Amniotic stem cell (primary cell): ENCODE results near the gene CPNE5.
"Not testable (repeated sequence)": the region's sequence is repeated elsewhere in the genome, so short reads cannot be mapped to it uniquely, and the experiment has no call there.

Experiments used
- DNase-seq: peaks from one replicate; lab custom pipeline; 2025; lab: John Stamatoyannopoulos, UW

CPNE5 gene

DNA sequence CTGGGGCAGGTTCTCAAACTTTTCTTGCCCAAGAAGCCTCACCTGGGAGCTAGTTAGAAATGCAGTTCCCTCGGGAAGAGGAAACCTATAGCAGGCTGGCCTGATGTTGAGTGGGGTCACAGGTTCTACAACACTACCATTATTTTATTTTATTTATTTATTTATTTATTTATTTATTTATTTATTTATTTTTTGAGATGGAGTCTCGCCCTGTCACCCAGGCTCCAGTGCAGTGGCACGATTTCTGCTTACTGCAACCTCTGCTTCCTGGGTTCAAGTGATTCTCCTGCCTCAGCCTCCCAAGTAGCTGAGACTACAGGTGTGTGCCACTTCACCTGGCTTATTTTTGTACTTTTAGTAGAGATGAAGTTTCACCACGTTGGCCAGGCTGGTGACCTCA lies 115.3 kb downstream of the CPNE5 start:
- not testable (repeated sequence) for DNase-seq

DNA sequence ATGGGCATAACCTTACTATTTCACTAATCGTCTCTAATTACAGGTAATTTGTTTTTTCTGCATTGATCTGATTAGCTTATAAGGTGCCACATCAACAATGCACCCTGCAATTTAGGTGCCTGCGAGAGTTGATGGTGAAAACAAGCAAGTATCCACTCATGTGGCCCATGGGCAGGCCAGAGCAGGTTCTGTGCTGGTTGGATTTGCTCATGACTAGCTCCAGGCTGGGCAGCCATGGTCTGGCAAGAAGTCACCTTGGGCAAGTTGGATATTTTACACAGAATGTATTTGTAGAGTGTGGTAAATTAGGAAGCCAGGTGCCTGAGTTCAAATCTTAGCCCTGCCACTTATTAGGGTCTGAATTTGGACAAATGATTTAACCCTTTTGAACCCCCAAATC lies 116.4 kb downstream of the CPNE5 start:
- no peak for DNase-seq

DNA sequence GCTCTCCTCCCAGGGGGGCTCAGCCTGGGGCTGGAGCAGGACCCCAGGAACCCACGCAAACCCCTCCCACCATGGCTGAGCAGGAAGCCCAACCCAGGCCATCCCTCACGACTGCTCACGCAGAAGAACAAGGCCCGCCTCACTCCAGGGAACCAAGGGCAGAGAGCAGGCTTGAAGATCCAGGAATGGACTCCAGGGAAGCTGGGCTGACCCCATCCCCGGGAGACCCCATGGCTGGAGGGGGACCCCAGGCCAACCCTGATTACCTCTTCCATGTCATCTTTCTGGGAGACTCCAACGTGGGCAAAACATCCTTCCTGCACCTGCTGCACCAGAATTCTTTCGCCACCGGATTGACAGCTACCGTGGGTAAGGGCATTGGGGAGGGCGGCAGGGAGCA lies 116.9 kb downstream of the CPNE5 start:
- DNase-seq, result no peak

DNA sequence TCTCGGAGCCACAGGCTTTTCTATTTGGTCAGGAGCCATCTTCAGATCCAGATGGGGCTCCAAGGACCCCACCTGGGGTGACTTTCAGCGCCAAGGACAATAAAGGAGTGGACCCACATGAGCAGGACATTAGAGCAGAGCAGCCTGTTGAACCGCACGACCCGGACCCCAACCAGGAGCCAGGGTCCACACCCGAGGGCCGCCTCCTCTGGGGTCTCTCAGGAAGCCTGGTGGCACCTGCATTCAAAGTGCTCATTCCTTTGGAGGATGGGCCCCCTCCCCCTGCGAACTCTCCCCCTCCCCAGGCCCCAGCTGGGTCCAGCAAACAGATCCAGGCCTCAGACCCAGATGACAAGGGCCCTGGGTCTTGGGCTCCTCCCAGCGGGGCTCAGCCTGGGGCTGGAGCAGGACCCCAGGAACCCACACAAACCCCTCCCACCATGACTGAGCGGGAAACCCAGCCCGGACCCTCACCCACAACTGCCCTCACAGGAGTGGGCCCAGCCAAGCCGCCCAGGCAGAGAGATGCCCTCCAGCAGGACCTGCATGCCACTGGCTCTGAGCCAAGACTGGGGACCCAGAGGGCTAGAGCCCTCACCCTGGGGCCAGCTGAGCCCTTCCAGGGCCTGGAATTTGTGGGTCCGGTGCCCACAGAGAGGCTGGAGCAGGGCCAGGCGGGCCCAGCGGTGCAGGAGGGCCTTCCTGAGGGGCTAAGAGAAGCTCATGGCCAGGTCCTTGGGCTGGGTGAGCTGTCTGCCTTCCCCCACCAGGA lies 117.7 kb downstream of the CPNE5 start:
- no peak for DNase-seq

DNA sequence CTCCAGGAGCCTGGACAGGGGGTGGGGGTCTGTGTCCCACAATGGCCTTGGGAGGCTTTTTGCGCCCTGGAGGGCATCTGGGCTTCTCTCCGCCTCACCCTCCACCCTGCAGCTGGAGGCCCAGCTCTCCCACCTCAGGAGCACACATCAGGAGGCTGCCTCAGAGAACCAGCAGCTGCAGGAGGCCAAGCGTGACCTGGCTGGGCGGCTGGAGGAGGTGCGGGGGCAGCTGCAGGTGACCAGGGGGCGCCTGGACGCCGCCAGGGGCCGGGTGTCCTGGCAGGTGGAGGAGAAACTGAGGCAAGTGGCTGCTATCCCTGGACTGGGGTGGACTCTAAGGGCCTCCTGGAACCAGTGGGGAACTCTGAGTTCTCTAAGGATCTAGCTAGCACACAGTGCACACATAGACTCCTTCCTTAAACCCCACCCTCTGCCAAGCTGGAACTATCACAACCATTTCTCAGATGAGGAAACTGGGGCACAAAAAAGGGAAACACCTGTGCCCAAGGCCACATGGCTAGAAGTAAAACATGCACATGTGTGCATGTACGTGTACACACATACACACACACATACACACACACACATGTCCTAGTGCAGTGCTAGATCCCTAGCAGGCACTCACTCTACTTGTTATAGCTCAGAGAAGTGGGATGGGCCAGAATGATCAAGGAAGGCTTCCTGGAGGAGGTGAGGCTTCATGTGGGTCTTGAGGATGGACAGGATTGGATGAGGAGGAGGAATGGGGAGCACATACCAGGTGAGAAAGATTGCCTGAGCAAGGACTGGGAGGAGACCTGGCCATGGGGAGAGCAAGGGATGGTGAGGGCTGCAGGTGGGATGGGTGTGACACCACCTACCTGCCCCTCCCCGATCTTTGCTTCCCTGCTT lies 118.7 kb downstream of the CPNE5 start:
- no peak for DNase-seq

DNA sequence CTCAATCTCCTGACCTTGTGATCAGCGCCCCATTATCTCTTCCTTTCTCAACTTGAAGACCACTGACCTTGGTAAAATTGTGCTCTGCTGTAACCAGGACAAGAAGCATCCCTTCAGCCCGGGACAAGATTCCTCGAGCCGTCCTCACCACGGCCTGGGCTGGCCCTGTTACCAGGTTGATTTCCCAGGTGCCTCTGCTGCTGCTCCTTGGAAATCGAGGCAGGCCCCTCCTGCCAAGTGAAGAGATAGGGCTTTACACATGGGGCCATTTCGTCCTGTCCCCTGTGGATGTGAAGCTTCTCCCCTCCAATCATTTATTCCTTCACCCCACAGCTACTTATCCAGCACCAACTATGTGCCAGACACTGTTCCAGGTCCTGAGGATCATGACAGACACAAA lies 120.1 kb downstream of the CPNE5 start:
- DNase-seq, result no peak

DNA sequence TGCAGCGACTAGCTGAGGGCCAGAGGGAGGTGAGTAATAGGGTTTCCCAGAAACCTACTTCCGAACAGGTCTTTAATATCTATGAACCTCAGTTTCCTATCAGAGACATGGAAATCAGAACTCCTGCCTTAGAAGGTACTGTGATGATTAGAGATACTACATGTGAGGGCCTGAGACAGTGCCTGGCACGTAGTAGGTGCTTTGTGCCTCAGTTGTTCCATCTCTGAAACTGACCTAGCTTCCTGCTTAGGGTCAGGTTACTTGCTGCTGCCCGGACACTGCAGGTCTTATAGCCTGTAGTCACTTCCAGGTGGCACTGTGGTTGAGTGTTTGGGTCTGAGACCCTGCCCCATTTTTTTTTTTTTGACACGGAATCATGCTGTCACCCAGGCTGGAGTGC lies 120.7 kb downstream of the CPNE5 start:
- DNase-seq, result no peak

DNA sequence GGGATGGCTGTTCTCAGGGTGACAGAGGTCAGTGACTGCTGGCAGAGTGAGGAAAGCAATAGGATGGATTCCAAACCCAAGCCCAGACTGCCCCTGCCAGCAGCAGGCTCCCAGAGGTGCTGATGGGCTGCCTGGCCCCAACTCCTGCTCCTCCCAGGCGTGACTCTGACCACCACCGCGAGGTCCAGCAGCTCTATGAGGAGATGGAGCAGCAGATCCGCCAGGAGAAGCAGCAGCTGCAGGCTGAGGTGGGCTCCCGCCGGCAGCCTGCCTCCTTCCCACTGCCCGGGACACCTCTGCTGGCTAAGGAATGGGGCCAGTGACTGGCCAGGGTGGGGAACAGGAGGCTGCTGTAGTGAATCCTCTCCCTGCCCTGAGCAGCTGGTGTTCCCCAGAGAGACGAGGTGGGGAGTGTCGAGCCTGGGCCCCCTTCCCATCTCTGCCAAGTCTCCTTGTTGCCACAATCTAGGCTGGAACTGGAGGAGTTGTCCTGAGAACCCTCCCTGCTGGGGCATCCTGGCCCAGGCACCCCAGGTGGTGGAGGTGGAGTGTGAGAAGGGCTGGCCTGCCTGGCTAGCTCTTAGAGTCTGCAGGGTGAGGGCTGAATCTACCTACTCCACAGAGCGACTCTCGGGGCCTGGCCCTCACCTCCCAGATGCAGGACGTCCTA lies 121.2 kb downstream of the CPNE5 start:
- DNase-seq, result no peak

DNA sequence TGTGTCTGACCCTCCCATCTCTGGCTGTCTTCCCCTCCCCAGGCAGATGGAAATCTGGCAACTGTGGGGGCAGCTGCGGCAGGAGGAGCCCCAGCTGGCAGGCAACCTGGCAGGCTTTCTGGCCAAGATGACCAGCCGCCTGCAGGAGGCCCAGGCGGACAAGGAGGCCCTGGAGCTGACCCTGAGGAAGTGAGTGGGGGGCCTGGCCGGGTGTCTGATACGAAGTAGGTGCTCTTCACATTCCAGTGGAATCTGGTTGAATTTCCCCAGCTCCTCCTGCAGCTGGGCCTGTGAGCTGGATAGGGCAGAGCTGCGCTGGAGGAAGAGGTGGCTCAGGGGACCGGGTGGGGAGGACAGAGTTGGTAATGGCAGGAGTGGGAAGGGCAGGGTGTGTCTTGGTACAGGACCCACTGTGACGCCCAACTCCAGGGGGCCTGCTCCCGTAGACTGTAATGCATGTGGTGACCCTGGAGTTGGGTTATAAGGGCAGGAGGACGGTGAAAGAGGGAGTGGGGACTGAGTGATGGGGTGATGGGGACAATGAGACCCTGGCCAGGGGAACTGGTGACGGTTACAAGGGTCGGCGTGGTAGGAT lies 121.9 kb downstream of the CPNE5 start:
- DNase-seq, result no peak

DNA sequence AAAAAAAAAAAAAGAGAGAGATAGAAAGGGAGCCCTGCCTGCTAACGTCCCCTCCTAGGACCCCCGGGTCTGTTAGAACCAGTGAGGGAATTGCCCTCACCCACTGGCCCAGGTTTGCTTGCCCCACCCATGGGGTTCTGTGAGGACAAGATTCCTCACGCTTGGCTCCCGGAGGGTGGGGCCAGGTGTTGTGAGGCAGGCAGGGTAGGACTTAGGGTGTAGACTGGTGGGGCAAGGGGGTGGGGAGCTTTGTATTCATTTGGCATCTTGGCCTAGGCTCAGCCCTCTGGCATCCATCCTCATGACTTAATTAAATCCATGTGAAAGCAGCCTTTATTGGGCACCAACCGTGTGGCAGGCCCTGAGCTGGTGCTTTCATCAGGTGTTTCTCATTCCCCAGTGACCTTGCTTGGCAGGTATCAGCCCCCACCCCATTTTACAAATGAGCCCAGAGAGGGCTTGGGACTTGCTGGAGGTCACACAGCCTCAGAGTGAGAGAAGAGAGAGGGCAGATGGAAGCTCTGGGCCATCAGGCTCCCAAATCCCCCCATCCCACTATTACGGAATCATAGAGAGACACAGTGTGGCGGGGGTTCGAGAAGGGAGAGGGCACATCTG lies 122.7 kb downstream of the CPNE5 start:
- DNase-seq, result no peak

DNA sequence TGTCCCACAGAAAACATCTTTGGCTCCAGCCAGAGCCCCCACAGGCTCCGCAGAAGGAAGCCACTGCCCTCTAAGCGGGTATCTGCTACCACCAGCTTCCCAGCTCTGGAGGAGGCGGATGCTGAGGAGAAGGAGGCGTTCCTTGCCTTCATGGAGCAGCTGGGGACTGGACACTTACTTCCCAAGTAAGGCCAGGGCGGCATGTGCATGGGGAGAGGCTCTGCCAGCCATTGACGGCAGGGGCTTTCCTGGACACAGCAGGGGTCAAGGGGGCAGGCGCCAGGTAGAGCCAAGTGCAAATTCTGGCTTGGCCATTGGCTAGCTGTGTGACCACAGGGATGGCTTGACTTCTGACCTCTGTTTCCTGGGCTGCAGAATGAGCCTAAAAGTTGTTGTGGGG lies 123.8 kb downstream of the CPNE5 start:
- DNase-seq, result no peak

DNA sequence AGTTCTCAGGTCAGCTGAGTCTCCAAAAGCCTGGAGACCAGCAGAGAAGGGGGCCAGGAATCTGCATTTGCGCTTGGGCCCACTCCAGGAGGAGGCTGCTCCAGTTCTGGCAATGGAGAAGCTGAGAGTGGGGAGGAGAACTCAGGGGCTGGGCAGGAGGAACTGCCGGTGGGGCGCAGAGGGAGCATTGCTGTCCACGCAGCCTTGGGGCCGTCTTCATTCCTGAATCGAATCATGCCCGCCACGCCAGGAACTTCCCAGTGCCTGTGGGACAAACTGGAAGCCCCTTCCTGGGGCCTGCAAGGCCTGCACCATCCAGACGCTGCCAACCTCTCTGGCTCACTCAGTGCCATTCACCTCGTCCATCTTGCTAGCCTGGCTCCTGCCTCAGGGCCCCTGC lies 124.7 kb downstream of the CPNE5 start:
- no peak for DNase-seq

DNA sequence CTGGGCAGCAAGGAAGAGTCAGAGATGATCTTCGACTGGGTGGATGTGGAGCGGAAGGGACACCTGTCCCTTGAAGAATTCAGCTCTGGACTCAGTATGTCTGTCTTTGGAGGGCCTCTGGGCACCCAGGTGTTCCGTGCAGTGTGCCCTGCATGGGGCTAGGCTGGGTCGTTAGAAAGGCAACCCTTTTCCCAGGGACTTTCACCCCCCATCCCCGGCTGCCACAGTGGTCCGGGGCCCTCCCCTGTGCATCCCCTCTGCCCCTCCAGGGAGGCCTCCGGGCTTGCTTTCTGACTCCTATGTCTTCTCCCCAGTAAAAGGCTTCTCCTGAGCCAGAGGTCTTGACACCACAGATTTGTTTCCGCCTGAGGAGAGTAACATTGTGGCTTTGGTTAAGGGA lies 125.4 kb downstream of the CPNE5 start:
- no peak for DNase-seq

DNA sequence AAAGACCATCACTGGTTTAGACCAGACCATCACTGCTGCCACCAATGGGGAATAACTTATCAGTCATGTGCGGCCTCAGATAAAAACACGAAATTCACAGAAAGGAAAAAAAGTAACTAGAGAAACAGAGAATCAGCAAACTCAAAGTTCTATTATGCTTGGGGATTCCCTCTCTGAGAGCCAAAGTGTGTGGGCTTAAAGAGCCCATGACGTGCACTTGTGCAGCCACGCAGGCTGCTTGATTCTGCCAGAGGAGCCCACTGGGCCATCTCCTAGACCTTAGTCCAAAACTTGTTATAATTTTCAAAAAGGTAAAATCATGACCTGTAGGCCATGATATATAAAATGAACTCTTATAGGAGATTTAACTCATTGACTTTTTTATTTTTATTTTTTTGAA lies 126.4 kb downstream of the CPNE5 start:
- no peak for DNase-seq

DNA sequence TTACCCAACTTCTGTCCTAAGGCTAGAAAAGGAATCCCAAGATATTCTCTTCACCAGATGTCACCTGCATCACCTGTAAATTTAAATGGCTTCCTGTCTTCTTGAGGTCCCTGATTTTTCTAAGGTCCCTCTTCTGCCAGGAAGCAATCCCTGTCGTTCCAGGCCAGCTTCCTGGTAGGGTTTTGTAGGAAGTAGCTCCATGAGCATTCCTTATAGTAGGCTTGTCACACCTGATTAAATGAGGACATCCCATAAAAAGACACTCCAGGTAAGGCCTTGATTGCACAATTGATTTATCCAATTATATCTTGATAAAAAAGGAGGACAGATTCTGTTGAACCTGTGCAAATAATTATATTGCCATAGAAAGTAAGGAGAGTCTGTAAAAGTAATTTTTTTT lies 132.9 kb downstream of the CPNE5 start:
- no peak for DNase-seq

DNA sequence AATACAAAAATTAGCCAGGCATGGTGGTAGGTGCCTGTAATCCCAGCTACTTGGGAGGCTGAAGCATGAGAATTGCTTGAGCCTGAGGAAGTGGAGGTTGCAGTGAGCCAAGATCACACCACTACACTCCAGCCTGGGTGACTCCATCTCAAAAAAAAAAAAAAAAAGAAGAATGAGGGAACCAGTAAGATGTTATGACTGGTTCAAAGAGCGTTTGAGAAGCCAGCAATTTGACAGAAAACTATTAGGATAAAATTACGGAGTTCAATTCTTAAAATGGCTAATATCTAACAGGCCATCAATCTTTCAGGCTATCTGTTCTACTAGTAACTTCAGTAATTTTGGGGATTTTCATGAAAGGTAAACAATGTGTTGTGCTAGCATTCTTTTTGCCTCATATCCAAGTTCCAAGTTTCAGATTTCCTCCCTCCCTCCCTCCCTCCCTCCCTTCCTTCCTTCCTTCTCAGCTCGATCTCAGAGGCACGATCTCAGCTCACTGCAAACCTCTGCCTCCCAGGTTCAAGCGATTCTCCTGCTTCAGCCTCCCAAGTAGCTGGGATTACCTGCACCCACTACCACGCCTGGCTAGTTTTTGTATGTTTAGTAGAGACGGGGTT lies 134.2 kb downstream of the CPNE5 start:
- DNase-seq, result not testable (repeated sequence)

DNA sequence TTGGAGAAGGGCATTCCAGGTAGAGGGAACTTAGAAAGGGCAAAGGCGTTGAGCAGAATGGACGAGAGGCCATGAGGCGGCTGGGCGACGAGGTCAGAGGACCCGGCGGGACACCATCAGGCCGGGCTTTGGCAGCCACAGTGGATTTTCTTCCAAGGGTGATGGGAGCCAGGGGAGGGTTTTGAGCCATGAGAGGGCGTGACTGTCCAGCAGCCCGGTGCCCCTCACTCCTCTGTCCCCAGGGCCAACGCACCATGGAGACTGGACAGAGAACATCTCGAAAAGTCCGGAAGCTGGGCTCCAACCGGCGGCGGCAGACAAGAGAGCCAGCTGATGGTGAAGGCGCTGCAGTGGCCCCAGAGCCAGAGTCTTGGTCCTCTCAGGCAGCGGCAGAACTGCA lies 135.3 kb downstream of the CPNE5 start:
- no peak for DNase-seq

DNA sequence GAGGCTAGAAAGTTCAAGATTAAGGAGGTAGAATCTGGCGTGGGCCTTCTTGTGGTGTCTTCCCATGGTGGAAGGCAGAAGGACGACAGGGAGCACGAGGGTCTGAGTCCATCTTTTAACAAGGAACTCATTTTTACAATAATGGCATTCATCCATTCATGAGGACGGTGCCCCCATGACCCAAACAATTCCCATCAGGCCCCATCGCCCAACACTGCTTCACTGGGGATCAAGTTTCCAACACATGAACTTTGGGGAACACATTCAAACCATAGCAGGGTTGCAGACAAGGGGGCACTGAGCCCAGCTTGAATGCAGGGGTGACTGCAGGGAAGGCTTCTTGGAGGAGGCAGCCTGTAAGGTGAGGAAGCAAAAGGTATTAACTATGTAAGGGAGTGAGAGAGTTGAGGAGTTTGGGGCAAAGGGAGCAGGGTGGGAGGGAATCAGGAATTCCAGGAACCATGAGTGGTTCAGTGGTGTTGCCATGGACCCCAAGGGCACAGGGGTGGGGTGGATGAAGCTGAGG lies 136.1 kb downstream of the CPNE5 start:
- DNase-seq, result no peak

DNA sequence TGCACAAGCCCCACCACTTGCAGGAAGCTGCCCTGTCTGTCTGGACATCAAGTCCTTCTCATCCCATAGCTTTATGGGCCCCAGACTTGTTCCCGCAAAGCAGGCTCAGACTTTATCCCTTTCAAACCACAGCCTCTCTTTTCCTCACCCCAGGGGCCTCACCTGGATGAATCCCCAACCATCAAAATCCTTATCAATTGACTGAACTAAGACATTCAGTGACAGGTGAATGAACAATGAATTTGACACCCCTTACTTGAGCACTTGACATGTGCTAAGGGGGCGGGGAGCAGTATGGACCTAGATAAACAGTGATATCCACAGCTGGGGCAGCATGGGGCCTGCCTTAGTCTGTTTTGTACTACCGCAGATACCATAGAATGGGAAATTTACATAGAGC lies 136.6 kb downstream of the CPNE5 start:
- no peak for DNase-seq

DNA sequence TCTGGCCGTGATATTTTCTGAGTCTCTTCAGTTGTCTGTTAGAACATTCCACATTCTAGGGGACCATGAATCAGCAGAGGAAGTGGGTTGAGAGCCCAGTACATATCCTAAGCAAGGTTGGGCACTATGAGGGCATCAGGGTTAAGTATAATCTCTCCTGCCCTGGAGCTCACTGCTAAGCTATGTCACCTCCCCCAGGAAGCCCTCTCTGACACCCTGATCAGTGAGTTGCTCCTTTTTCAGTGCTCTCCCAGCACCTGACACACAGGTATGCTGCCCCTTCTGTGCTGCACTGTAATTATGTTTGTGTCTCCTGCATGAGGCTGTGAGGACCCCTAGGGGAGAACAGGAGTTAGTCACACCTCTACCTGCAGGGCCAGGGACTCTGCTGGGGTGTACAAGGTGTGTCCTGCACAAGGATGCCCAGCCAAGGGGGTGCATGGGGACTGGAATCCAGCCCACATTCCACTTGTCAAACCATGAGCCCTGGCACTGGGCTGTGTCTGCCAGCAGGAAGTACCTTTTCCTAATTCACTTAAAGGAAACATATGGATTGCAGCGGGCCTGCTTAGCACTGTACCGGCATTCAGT lies 137.7 kb downstream of the CPNE5 start:
- no peak for DNase-seq

DNA sequence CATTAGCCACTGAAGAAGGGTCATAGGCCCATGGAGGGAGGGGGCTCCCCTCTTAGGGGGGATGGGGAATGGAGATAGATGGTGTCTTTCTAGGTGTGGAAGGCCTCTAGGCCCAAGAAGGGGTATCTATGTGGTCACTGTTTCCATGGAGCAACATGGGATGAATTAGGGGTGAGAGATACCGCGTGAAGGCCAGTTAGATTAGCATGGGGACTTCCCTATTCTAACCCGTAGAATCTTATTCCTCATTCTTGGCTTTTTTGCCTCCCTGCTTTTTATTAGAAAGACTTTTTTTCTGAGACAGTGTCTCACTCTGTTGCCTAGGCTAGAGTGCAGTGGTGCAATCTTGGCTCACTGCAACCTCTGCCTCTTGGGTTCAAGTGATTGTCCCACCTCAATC lies 138.4 kb downstream of the CPNE5 start:
- no peak for DNase-seq
